GM12878 (cell line): Measurements from ENCODE around the gene DAB2IP. TPM values are rescaled to one million over a fixed set of nuclear protein-coding genes. Genes with fewer than 3 reads are reported as not detected.

Source experiments
- ATAC-seq: fragments of 200-7000 bp; cut with Tn5 transposase; 3 replicates; pipeline ENCODE4 v1.9.1; 2020; ENCODE audit warnings: mild to moderate bottlenecking, moderate library complexity
- BruUV-seq: library from RNA; stranded (reverse); fragments of 400-500 nt; replicated peaks from 2 replicates; lab custom pipeline; 2021; lab: Mats Ljungman, UMichigan
- CTCF ChIA-PET: fragments of 300-600 bp; sonication (Branson Sonifier 250); formaldehyde crosslinking; extraction: SDS; loops from one replicate; lab custom pipeline; 2021; ENCODE audit warnings: inconsistent platforms; lab: Yijun Ruan, JAX
- POLR2A ChIA-PET: fragments of 350-600 bp; formaldehyde crosslinking; extraction: SDS; loops from one replicate; lab custom pipeline; 2021; ENCODE audit warnings: inconsistent platforms; lab: Charles Lee
- RAD21 ChIA-PET: fragments of 300-600 bp; sonication (Branson Sonifier 250); formaldehyde crosslinking; loops from one replicate; lab custom pipeline; 2023; ENCODE audit warnings: antibody characterized with exemption; ENCODE audit not compliant: unreplicated experiment; lab: Charles Lee
- SMC1A ChIA-PET: fragments of 300-600 bp; sonication (Branson Sonifier 250); formaldehyde crosslinking; loops from one replicate; lab custom pipeline; 2023; ENCODE audit not compliant: unreplicated experiment, uncharacterized antibody; lab: Charles Lee
- DNase-seq: peaks from one replicate; pipeline ENCODE4 v3.0.0-alpha.2; 2011; ENCODE audit warnings: low read depth, low spot score
- FAIRE-seq: peaks from 3 replicates; lab custom pipeline; 2011; peaks lifted over from hg19 to GRCh38; lab: Jason Lieb, UNC
- H2AFZ ChIP-seq: 2 replicates; pipeline ENCODE4 v1.6.0; 2011; ENCODE audit warnings: low read depth, low read length, control low read depth; ENCODE audit not compliant: control insufficient read depth
- H3K27ac ChIP-seq: 2 replicates; pipeline ENCODE4 v1.5.1; 2011; ENCODE audit warnings: control low read depth; ENCODE audit not compliant: control insufficient read depth, insufficient read depth
- H3K27me3 ChIP-seq, 2 experiments: replicated peaks in 1 of 2; 2 replicates each; pipeline versions ENCODE4 v1.6.0 to v1.6.1; 2011; ENCODE audit warnings: low read length in 1 of 2; ENCODE audit not compliant: control insufficient read depth in 2 of 2, insufficient read depth in 2 of 2
- H3K36me3 ChIP-seq, 2 experiments: 2 replicates each; pipeline ENCODE4 v1.5.1; 2011; ENCODE audit warnings: low read length in 1 of 2; ENCODE audit not compliant: control insufficient read depth in 2 of 2, insufficient read depth in 2 of 2
- H3K4me1 ChIP-seq: 2 replicates; pipeline ENCODE4 v1.6.1; 2011; ENCODE audit warnings: mild to moderate bottlenecking, low read length, moderate library complexity, mixed read lengths; ENCODE audit not compliant: control insufficient read depth, insufficient read depth
- H3K4me2 ChIP-seq: 2 replicates; pipeline ENCODE4 v1.6.0; 2011; ENCODE audit warnings: control low read depth; ENCODE audit not compliant: control insufficient read depth, insufficient read depth
- H3K4me3 ChIP-seq: fragments of 200-600 bp; sonication (generic); 2 replicates; pipeline ENCODE4 v1.5.1; 2016
- H3K79me2 ChIP-seq: 2 replicates; pipeline ENCODE4 v1.6.0; 2011; ENCODE audit warnings: low read length; ENCODE audit not compliant: control insufficient read depth, insufficient read depth
- H3K9ac ChIP-seq: 2 replicates; pipeline ENCODE4 v1.8.0; 2011; ENCODE audit warnings: low read length, control low read depth, mixed read lengths; ENCODE audit not compliant: control insufficient read depth, insufficient read depth
- H3K9me3 ChIP-seq: replicated peaks from 3 replicates; pipeline ENCODE4 v1.5.1; 2011; ENCODE audit warnings: mild to moderate bottlenecking, low read length; ENCODE audit not compliant: control insufficient read depth, insufficient read depth
- H4K20me1 ChIP-seq: 2 replicates; pipeline ENCODE4 v1.6.0; 2011; ENCODE audit not compliant: control insufficient read depth, insufficient read depth
- CREM ChIP-seq: IDR thresholded peaks from 2 replicates; pipeline ENCODE4 v1.6.1; 2014; ENCODE audit warnings: antibody characterized with exemption, low read depth
- IKZF2 ChIP-seq, 2 experiments: fragments of 450-650 bp; IDR thresholded peaks; 2 replicates each; pipeline ENCODE4 v1.6.1; 2017; ENCODE audit warnings: mild to moderate bottlenecking in 2 of 2, moderate library complexity in 2 of 2
- MLLT1 ChIP-seq: fragments of 450-650 bp; IDR thresholded peaks from 2 replicates; pipeline ENCODE4 v1.6.1; 2016; ENCODE audit warnings: mild to moderate bottlenecking
- NFIC ChIP-seq: IDR thresholded peaks from 2 replicates; pipeline ENCODE4 v1.6.1; 2012; ENCODE audit warnings: low read depth, mild to moderate bottlenecking, inconsistent platforms, low read length, moderate library complexity
- POLR2AphosphoS2 ChIP-seq: IDR thresholded peaks from 2 replicates; pipeline ENCODE4 v1.6.1; 2011; ENCODE audit warnings: low read depth, mild to moderate bottlenecking, low read length, improper control_type of control experiment, moderate library complexity
- SPI1 ChIP-seq: IDR thresholded peaks from 2 replicates; pipeline ENCODE4 v1.6.1; 2011; ENCODE audit warnings: low read depth, mild to moderate bottlenecking, low read length, moderate library complexity, borderline replicate concordance; ENCODE audit not compliant: insufficient read depth
- ZNF384 ChIP-seq: IDR thresholded peaks from 2 replicates; pipeline ENCODE4 v1.6.1; 2012; ENCODE audit warnings: low read depth, mild to moderate bottlenecking, low read length, improper control_type of control experiment, borderline replicate concordance
- ZNF622 ChIP-seq: fragments of 450-650 bp; IDR thresholded peaks from 2 replicates; pipeline ENCODE4 v1.6.1; 2017; ENCODE audit warnings: mild to moderate bottlenecking, inconsistent platforms
- ZSCAN29 ChIP-seq: fragments of 450-650 bp; IDR thresholded peaks from 2 replicates; pipeline ENCODE4 v1.6.1; 2017; ENCODE audit warnings: mild to moderate bottlenecking, moderate library complexity
- WGBS: methylation state at CpG from one replicate; pipeline ENCODE4 v1.1.6; 2016; ENCODE audit warnings: low lambda C conversion rate; ENCODE audit not compliant: insufficient replicate concordance, insufficient coverage; ENCODE audit errors: missing lambda C conversion rate; 5-methylcytosine and 5-hydroxymethylcytosine counted together
- in situ Hi-C: fragments of 300-500 bp; cut with MboI; formaldehyde crosslinking; loops from 9 replicates; pipeline ENCODE4 v1.14.3; 2018; ENCODE audit warnings: mixed read lengths
- intact Hi-C: fragments of 100-400 bp; cut with micrococcal nuclease; formaldehyde crosslinking; loops from one replicate; pipeline ENCODE4 v1.14.2; 2022; ENCODE audit not compliant: unreplicated experiment
- polyA plus RNA-seq, 11 experiments: library from polyadenylated mRNA; depleted of rRNA in 4 of 11; unstranded in 6 of 11; stranded (reverse) in 5 of 11; fragments of >200 nt; fragmentation: Nextera tagmentation in 4 of 11; fragmentation: Illumina TruSeq in 1 of 11; extraction: Ambion mirVana in 4 of 11; extraction: Trizol in 1 of 11; gene quantifications; 1 replicate in 1 of 11; 2 replicates in 10 of 11; pipeline versions ENCODE4 v1.2.1 to v1.2.3, GENCODE V29; 2011 to 2016; ENCODE audit warnings: inconsistent platforms in 2 of 11, missing spikeins in 2 of 11, low read depth in 1 of 11
- total RNA-seq, 4 experiments: library from RNA; depleted of rRNA in 3 of 4; stranded (reverse); fragments of >200 nt in 3 of 4; fragmentation: Illumina TruSeq in 1 of 4; extraction: Trizol in 1 of 4; gene quantifications; 2 replicates each; pipeline versions ENCODE4 v1.2.1 to v1.2.3, GENCODE V29; 2013 to 2021

DAB2IP gene
- total and polyA plus RNA-seq, 10 of the 15 experiments (the other 5 are each of a cell fraction or from before 2014, with no cell fraction given) = 0.03 to 0.38 (median 0.14) TPM; not detected in 6

DNA sequence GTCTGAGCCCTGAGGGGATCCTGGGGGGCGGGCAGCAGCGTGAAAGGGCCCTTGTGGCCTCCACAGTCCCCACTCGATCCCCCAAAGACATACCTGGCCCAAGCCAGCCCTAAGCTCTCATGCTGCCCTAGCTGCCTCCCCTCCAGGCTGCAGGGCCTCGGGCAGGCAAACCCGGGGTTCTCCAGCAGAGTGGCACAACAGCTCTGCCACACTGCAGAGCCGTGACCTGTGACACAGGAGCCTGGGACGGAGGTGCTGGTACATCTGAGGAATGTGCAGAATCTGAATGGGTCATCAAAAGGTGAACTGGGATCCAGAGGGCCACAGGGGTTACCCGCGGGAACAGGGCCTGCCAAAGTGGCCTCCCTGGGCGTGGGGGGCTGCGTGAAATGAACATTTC, 163.2 kb downstream of the DAB2IP start:
- Histone ChIP-seq H3K4me1 (no peaks in the 10 kb centered on the region), H4K20me1 (no peaks in the 10 kb centered on the region), H3K9ac (no peak overlapping the region), H3K27ac (no peak overlapping the region), H3K36me3 (no peaks in the 10 kb centered on the region), H3K4me2 (no peak overlapping the region), H3K79me2 (no peaks in the 10 kb centered on the region)
- no peak for ATAC-seq
- RAD21 ChIA-PET = no interaction called here
- CTCF ChIA-PET = no interaction called here
- intact Hi-C loops = no loop called here
- 34% methylated on average over 11 of the region's 11 CpGs for WGBS
- POLR2A ChIA-PET = no interaction called here
- TF ChIP-seq ZNF384 (no peak), CREM (no peak), ZSCAN29 (no peak), SPI1 (no peak), NFIC (no peak), ZNF622 (no peak), POLR2AphosphoS2 (no peak), IKZF2 (IDR thresholded peaks at IDR 0.05) (no peak), MLLT1 (no peak)
- TF ChIP-seq, all 136 proteins: peak for 0
- Histone ChIP-seq H2AFZ (no peak overlapping the region), H3K4me3 (no peak overlapping the region), H3K27me3 (peaks cover 0 to 1% of the 10 kb centered on the region in 2 experiments; a peak in 1 of 4 replicates), H3K9me3 (no peaks in the 10 kb centered on the region)
- SMC1A ChIA-PET = no interaction called here
- BruUV-seq = no TSS peak
- FAIRE-seq = no peak
- DNase-seq = no peak
- in situ Hi-C loops = no loop called here
